ENCODE data around the gene SEPHS1. TPM values are rescaled to one million over a fixed set of nuclear protein-coding genes. Genes with fewer than 3 reads are reported as not detected.
"Not testable (repeated sequence)": the region's sequence is repeated elsewhere in the genome, so short reads cannot be mapped to it uniquely, and the experiment has no call there.

SEPHS1 gene
- polyA plus RNA-seq, 4 donors, result 24.6 to 48.4 (median 37.9) TPM

GRCh38 chr10:13340068-13340467, 8.0 kb downstream of the SEPHS1 start:
- H3K9me3 ChIP-seq (ENCODE audit: control insufficient read depth in 2 of 2, insufficient read depth in 1 of 2, low read depth in 1 of 2, low read length in 1 of 2), result no peaks in the 10 kb centered on the region
- no peaks in the 10 kb centered on the region for H3K27me3 ChIP-seq (ENCODE audit: control insufficient read depth in 3 of 3, insufficient read depth in 3 of 3, low read length in 3 of 3)
- DNase-seq (peak in 1 of 2 donors; percentile 20), FAIRE-seq (no peak)
- peak overlapping the region in 1 of 3 donors; percentile 14 for H3K27ac ChIP-seq (ENCODE audit: low read depth in 1 of 3, low read length in 2 of 3)
- peaks cover 0 to 10% (median 2%) of the 10 kb centered on the region in 3 donors for H3K4me1 ChIP-seq (ENCODE audit: control insufficient read depth in 3 of 3, insufficient read depth in 2 of 3, low read depth in 1 of 3, low read length in 2 of 3)
- H3K4me3 ChIP-seq (ENCODE audit: low read depth in 1 of 3, low read length in 3 of 3), result no peak overlapping the region
- WGBS, 3 donors, result 56 to 81% (median 70%) methylated on average over 9 of the region's 9 CpGs
- H3K36me3 ChIP-seq (ENCODE audit: control insufficient read depth in 3 of 3, insufficient read depth in 2 of 3, low read depth in 1 of 3, low read length in 3 of 3), result peaks cover 0 to 34% (median 2%) of the 10 kb centered on the region in 3 donors

- Histone ChIP-seq H3K9me3 (ENCODE audit: control insufficient read depth in 2 of 2, insufficient read depth in 1 of 2, low read depth in 1 of 2, low read length in 1 of 2) (no peaks in the 10 kb centered on the region), H3K27me3 (ENCODE audit: control insufficient read depth in 3 of 3, insufficient read depth in 3 of 3, low read length in 3 of 3) (no peaks in the 10 kb centered on the region), H3K4me1 (ENCODE audit: control insufficient read depth in 3 of 3, insufficient read depth in 2 of 3, low read depth in 1 of 3, low read length in 2 of 3) (peaks cover 0 to 10% (median 2%) of the 10 kb centered on the region in 3 donors), H3K4me3 (ENCODE audit: low read depth in 1 of 3, low read length in 3 of 3) (no peak overlapping the region), H3K27ac (ENCODE audit: low read depth in 1 of 3, low read length in 2 of 3) (peak overlapping the region; percentile 12 to 55 (median 43)), H3K36me3 (ENCODE audit: control insufficient read depth in 3 of 3, insufficient read depth in 2 of 3, low read depth in 1 of 3, low read length in 3 of 3) (peaks cover 0 to 44% (median 2%) of the 10 kb centered on the region in 3 donors)
- 54 to 76% (median 75%) methylated on average over 10 of the region's 10 CpGs for WGBS, 3 donors
- FAIRE-seq (no peak), DNase-seq (peak in 1 of 2 donors; percentile 10)
Observed at GRCh38 chr10:13338390-13339110, 9.5 kb downstream of the SEPHS1 start.

- FAIRE-seq, result no peak
- DNase-seq, result peak; percentile 73 to 91
- Histone ChIP-seq H3K36me3 (ENCODE audit: control insufficient read depth in 3 of 3, insufficient read depth in 2 of 3, low read depth in 1 of 3, low read length in 3 of 3) (peaks cover 0 to 47% (median 2%) of the 10 kb centered on the region in 3 donors), H3K4me1 (ENCODE audit: control insufficient read depth in 3 of 3, insufficient read depth in 2 of 3, low read depth in 1 of 3, low read length in 2 of 3) (peaks cover 0 to 10% (median 2%) of the 10 kb centered on the region in 3 donors), H3K27ac (ENCODE audit: low read depth in 1 of 3, low read length in 2 of 3) (peak overlapping the region; percentile 18 to 55 (median 43)), H3K27me3 (ENCODE audit: control insufficient read depth in 3 of 3, insufficient read depth in 3 of 3, low read length in 3 of 3) (no peaks in the 10 kb centered on the region), H3K9me3 (ENCODE audit: control insufficient read depth in 2 of 2, insufficient read depth in 1 of 2, low read depth in 1 of 2, low read length in 1 of 2) (no peaks in the 10 kb centered on the region), H3K4me3 (ENCODE audit: low read depth in 1 of 3, low read length in 3 of 3) (no peak overlapping the region)
- 18 to 57% (median 41%) methylated on average over 6 of the region's 6 CpGs for WGBS, 3 donors
Observed at GRCh38 chr10:13337827-13338196, 10.3 kb downstream of the SEPHS1 start.

GRCh38 chr10:13337128-13337826, 10.8 kb downstream of the SEPHS1 start:
- Histone ChIP-seq H3K27me3 (ENCODE audit: control insufficient read depth in 3 of 3, insufficient read depth in 3 of 3, low read length in 3 of 3) (no peaks in the 10 kb centered on the region), H3K4me3 (ENCODE audit: low read depth in 1 of 3, low read length in 3 of 3) (no peak overlapping the region), H3K36me3 (ENCODE audit: control insufficient read depth in 3 of 3, insufficient read depth in 2 of 3, low read depth in 1 of 3, low read length in 3 of 3) (peaks cover 0 to 49% (median 2%) of the 10 kb centered on the region in 3 donors), H3K9me3 (ENCODE audit: control insufficient read depth in 2 of 2, insufficient read depth in 1 of 2, low read depth in 1 of 2, low read length in 1 of 2) (no peaks in the 10 kb centered on the region), H3K4me1 (ENCODE audit: control insufficient read depth in 3 of 3, insufficient read depth in 2 of 3, low read depth in 1 of 3, low read length in 2 of 3) (peaks cover 0 to 10% (median 2%) of the 10 kb centered on the region in 3 donors), H3K27ac (ENCODE audit: low read depth in 1 of 3, low read length in 2 of 3) (peak overlapping the region; percentile 18 to 55 (median 43))
- DNase-seq, result no peak
- WGBS, 3 donors, result 34 to 70% (median 51%) methylated on average over 4 of the region's 4 CpGs
- no peak for FAIRE-seq

- Histone ChIP-seq H3K4me1 (ENCODE audit: control insufficient read depth in 3 of 3, insufficient read depth in 2 of 3, low read depth in 1 of 3, low read length in 2 of 3) (peaks cover 0 to 10% (median 2%) of the 10 kb centered on the region in 3 donors), H3K4me3 (ENCODE audit: low read depth in 1 of 3, low read length in 3 of 3) (no peak overlapping the region), H3K36me3 (ENCODE audit: control insufficient read depth in 3 of 3, insufficient read depth in 2 of 3, low read depth in 1 of 3, low read length in 3 of 3) (peaks cover 6 to 50% (median 8%) of the 10 kb centered on the region in 3 donors), H3K9me3 (ENCODE audit: control insufficient read depth in 2 of 2, insufficient read depth in 1 of 2, low read depth in 1 of 2, low read length in 1 of 2) (no peaks in the 10 kb centered on the region), H3K27ac (ENCODE audit: low read depth in 1 of 3, low read length in 2 of 3) (no peak overlapping the region), H3K27me3 (ENCODE audit: control insufficient read depth in 3 of 3, insufficient read depth in 3 of 3, low read length in 3 of 3) (no peaks in the 10 kb centered on the region)
- no peak for DNase-seq
- 83 to 92% (median 87%) methylated on average over 9 of the region's 9 CpGs for WGBS, 3 donors
- no peak for FAIRE-seq
Observed at GRCh38 chr10:13335881-13336280, 12.2 kb downstream of the SEPHS1 start.

- H3K27ac ChIP-seq (ENCODE audit: low read depth in 1 of 3, low read length in 2 of 3), result no peak overlapping the region
- FAIRE-seq (no peak), DNase-seq (no peak)
- no peaks in the 10 kb centered on the region for H3K27me3 ChIP-seq (ENCODE audit: control insufficient read depth in 3 of 3, insufficient read depth in 3 of 3, low read length in 3 of 3)
- H3K4me3 ChIP-seq (ENCODE audit: low read depth in 1 of 3, low read length in 3 of 3), result no peak overlapping the region
- H3K9me3 ChIP-seq (ENCODE audit: control insufficient read depth in 2 of 2, insufficient read depth in 1 of 2, low read depth in 1 of 2, low read length in 1 of 2), result no peaks in the 10 kb centered on the region
- peaks cover 0 to 10% (median 2%) of the 10 kb centered on the region in 3 donors for H3K4me1 ChIP-seq (ENCODE audit: control insufficient read depth in 3 of 3, insufficient read depth in 2 of 3, low read depth in 1 of 3, low read length in 2 of 3)
- peaks cover 7 to 56% (median 11%) of the 10 kb centered on the region in 3 donors for H3K36me3 ChIP-seq (ENCODE audit: control insufficient read depth in 3 of 3, insufficient read depth in 2 of 3, low read depth in 1 of 3, low read length in 3 of 3)
- 97% methylated on average over 2 of the region's 2 CpGs for WGBS, 3 donors
Observed at GRCh38 chr10:13334556-13334955, 13.5 kb downstream of the SEPHS1 start.

- 90 to 97% (median 93%) methylated on average over 5 of the region's 5 CpGs for WGBS, 3 donors
- H3K27me3 ChIP-seq (ENCODE audit: control insufficient read depth in 3 of 3, insufficient read depth in 3 of 3, low read length in 3 of 3), result no peaks in the 10 kb centered on the region
- H3K36me3 ChIP-seq (ENCODE audit: control insufficient read depth in 3 of 3, insufficient read depth in 2 of 3, low read depth in 1 of 3, low read length in 3 of 3), result peaks cover 12 to 64% (median 18%) of the 10 kb centered on the region in 3 donors
- no peaks in the 10 kb centered on the region for H3K4me1 ChIP-seq (ENCODE audit: control insufficient read depth in 3 of 3, insufficient read depth in 2 of 3, low read depth in 1 of 3, low read length in 2 of 3)
- H3K27ac ChIP-seq (ENCODE audit: low read depth in 1 of 3, low read length in 2 of 3), result no peak overlapping the region
- no peaks in the 10 kb centered on the region for H3K9me3 ChIP-seq (ENCODE audit: control insufficient read depth in 2 of 2, insufficient read depth in 1 of 2, low read depth in 1 of 2, low read length in 1 of 2)
- no peak for FAIRE-seq
- no peak overlapping the region for H3K4me3 ChIP-seq (ENCODE audit: low read depth in 1 of 3, low read length in 3 of 3)
- DNase-seq, result no peak
Observed at GRCh38 chr10:13331646-13332045, 16.4 kb downstream of the SEPHS1 start.

- FAIRE-seq; H3K9me3 ChIP-seq (ENCODE audit: control insufficient read depth in 2 of 2, insufficient read depth in 1 of 2, low read depth in 1 of 2, low read length in 1 of 2); H3K27ac ChIP-seq (ENCODE audit: low read depth in 1 of 3, low read length in 2 of 3); H3K27me3 ChIP-seq (ENCODE audit: control insufficient read depth in 3 of 3, insufficient read depth in 3 of 3, low read length in 3 of 3); DNase-seq; H3K4me3 ChIP-seq (ENCODE audit: low read depth in 1 of 3, low read length in 3 of 3); H3K4me1 ChIP-seq (ENCODE audit: control insufficient read depth in 3 of 3, insufficient read depth in 2 of 3, low read depth in 1 of 3, low read length in 2 of 3): not testable (repeated sequence)
- WGBS, 3 donors, result 97 to 98% (median 98%) methylated on average over 8 of the region's 8 CpGs
- H3K36me3 ChIP-seq (ENCODE audit: control insufficient read depth in 3 of 3, insufficient read depth in 2 of 3, low read depth in 1 of 3, low read length in 3 of 3), result peaks cover 12 to 66% (median 21%) of the 10 kb centered on the region in 3 donors
Observed at GRCh38 chr10:13330980-13331379, 17.1 kb downstream of the SEPHS1 start.

All from small intestine (tissue), 7 donors.